Left lung (tissue), 10 donors: ENCODE results near the gene LYRM7. TPM values are rescaled to one million over a fixed set of nuclear protein-coding genes. Genes with fewer than 3 reads are reported as not detected.

Experiments used
- ATAC-seq: fragments of 200-7000 bp; cut with Tn5 transposase; one replicate; pipeline ENCODE4 v1.9.1; 2020; ENCODE audit warnings: moderate library complexity
- DNase-seq, 4 donors: peaks; one replicate each; pipeline ENCODE4 v3.0.0-alpha.2; 2013 to 2020
- H3K27ac ChIP-seq, 2 donors: fragments of 200-600 bp; sonication (generic) in 1 of 2; one replicate each; pipeline versions ENCODE4 v1.5.0 to v1.8.0; 2020 to 2021
- H3K27me3 ChIP-seq, 2 donors: fragments of 200-600 bp; sonication (generic) in 1 of 2; one replicate each; pipeline versions ENCODE4 v1.5.0 to v1.8.0; 2020 to 2021
- H3K36me3 ChIP-seq, 2 donors: fragments of 200-600 bp; sonication (generic) in 1 of 2; one replicate each; pipeline versions ENCODE4 v1.5.0 to v1.8.0; 2020 to 2021
- H3K4me1 ChIP-seq, 2 donors: fragments of 200-600 bp; one replicate each; pipeline ENCODE4 v1.8.0; 2021
- H3K4me3 ChIP-seq, 2 donors: fragments of 200-600 bp; sonication (generic) in 1 of 2; one replicate each; pipeline versions ENCODE4 v1.5.0 to v1.8.0; 2020 to 2021; ENCODE audit warnings: mild to moderate bottlenecking in 1 of 2
- H3K9me3 ChIP-seq, 2 donors: fragments of 200-600 bp; sonication (generic) in 1 of 2; one replicate each; pipeline versions ENCODE4 v1.5.0 to v1.8.0; 2020 to 2021
- CTCF ChIP-seq, 2 donors: fragments of 200-600 bp; sonication (generic) in 1 of 2; IDR thresholded peaks; one replicate each; pipeline versions ENCODE4 v1.5.0 to v1.8.0; 2021; ENCODE audit warnings: antibody characterized with exemption in 2 of 2
- intact Hi-C, 2 donors: fragments of 100-400 bp; cut with DNase I; formaldehyde crosslinking; loops; one replicate each; pipeline versions ENCODE4 v1.11.2 to v1.14.2; 2022
- polyA plus RNA-seq, 6 donors: library from polyadenylated mRNA; unstranded; fragments of 120-200 nt; gene quantifications; one replicate each; pipeline ENCODE4 v1.2.1, GENCODE V29; 2013; ENCODE audit not compliant: insufficient read length in 6 of 6
- total RNA-seq, 2 donors: library from RNA; stranded (reverse); fragmentation: NEBNext Ultra II Directional; extraction: Animal tissue kit (Norgen Biotek cat#: 25700); gene quantifications; one replicate each; pipeline ENCODE4 v1.2.1, GENCODE V29; 2021
- donor health status: DM: no; HTN: yes; CAD: no.
- donor health status: DM: no; HTN: no; CAD: no.

Gene LYRM7
- total and polyA plus RNA-seq, 8 donors: 6.7 to 17.5 (median 13.3) TPM

GRCh38 chr5:131222731-131223130, 52.0 kb downstream of the LYRM7 start:
- Histone ChIP-seq H3K27ac (no peak overlapping the region), H3K36me3 (no peaks in the 10 kb centered on the region), H3K4me3 (no peak overlapping the region), H3K27me3 (no peaks in the 10 kb centered on the region), H3K4me1 (peaks cover 0 to 8% of the 10 kb centered on the region in 2 donors), H3K9me3 (no peaks in the 10 kb centered on the region)
- intact Hi-C loops: no loop called here
- ATAC-seq: no peak
- DNase-seq: no peak
- no peak for TF ChIP-seq CTCF (IDR thresholded peaks at IDR 0.05)

- Histone ChIP-seq H3K4me3 (no peak overlapping the region), H3K36me3 (no peaks in the 10 kb centered on the region), H3K9me3 (no peaks in the 10 kb centered on the region), H3K27ac (no peak overlapping the region), H3K27me3 (no peaks in the 10 kb centered on the region), H3K4me1 (peaks cover 0 to 8% of the 10 kb centered on the region in 2 donors)
- no peak for ATAC-seq
- TF ChIP-seq CTCF (IDR thresholded peaks at IDR 0.05): no peak
- DNase-seq: no peak
- intact Hi-C loops: no loop called here
These were observed 53.1 kb downstream of the LYRM7 start for GRCh38 chr5:131223751-131224386.

GRCh38 chr5:131224387-131225201, 53.9 kb downstream of the LYRM7 start:
- intact Hi-C loops: no loop called here
- ATAC-seq (peak; percentile 75), DNase-seq (peak in 1 of 4 donors; percentile 51)

GRCh38 chr5:131225282-131225974, 54.7 kb downstream of the LYRM7 start:
- no peak overlapping the region for H3K27ac ChIP-seq
- no peak overlapping the region for H3K4me3 ChIP-seq
- no peaks in the 10 kb centered on the region for H3K9me3 ChIP-seq
- DNase-seq (no peak), ATAC-seq (no peak)
- no peaks in the 10 kb centered on the region for H3K36me3 ChIP-seq
- H3K4me1 ChIP-seq: peaks cover 0 to 8% of the 10 kb centered on the region in 2 donors
- intact Hi-C loops: no loop called here
- no peak for TF ChIP-seq CTCF (IDR thresholded peaks at IDR 0.05)
- no peaks in the 10 kb centered on the region for H3K27me3 ChIP-seq

More at GRCh38 chr5:131224387-131225201, 53.9 kb downstream of the LYRM7 start:
- H3K27ac ChIP-seq: no peak overlapping the region
- no peak for TF ChIP-seq CTCF (IDR thresholded peaks at IDR 0.05)
- H3K4me3 ChIP-seq: no peak overlapping the region
- peaks cover 0 to 8% of the 10 kb centered on the region in 2 donors for H3K4me1 ChIP-seq
- no peaks in the 10 kb centered on the region for H3K27me3 ChIP-seq
- H3K36me3 ChIP-seq: no peaks in the 10 kb centered on the region
- H3K9me3 ChIP-seq: no peaks in the 10 kb centered on the region

- no peaks in the 10 kb centered on the region for H3K27me3 ChIP-seq
- H3K9me3 ChIP-seq: no peaks in the 10 kb centered on the region
- H3K36me3 ChIP-seq: no peaks in the 10 kb centered on the region
- intact Hi-C loops: no loop called here
- peaks cover 0 to 8% of the 10 kb centered on the region in 2 donors for H3K4me1 ChIP-seq
- no peak for TF ChIP-seq CTCF (IDR thresholded peaks at IDR 0.05)
- ATAC-seq (no peak), DNase-seq (no peak)
- no peak overlapping the region for H3K27ac ChIP-seq
- H3K4me3 ChIP-seq: no peak overlapping the region
These were observed 56.2 kb downstream of the LYRM7 start for GRCh38 chr5:131226899-131227298.
